Esophagus muscularis mucosa (tissue), 4 donors: ENCODE data around the gene GLYATL1. TPM values are rescaled to one million over a fixed set of nuclear protein-coding genes. Genes with fewer than 3 reads are reported as not detected.

Source experiments
- DNase-seq: peaks from one replicate; pipeline ENCODE4 v3.0.0-alpha.2; 2017; ENCODE audit errors: extremely low spot score
- H3K27ac ChIP-seq, 4 donors: fragments of 200-600 bp; sonication (generic); replicated peaks in 1 of 4; 1 replicate in 3 of 4; 2 replicates in 1 of 4; pipeline ENCODE4 v1.5.1; 2016 to 2019; ENCODE audit warnings: mild to moderate bottlenecking in 1 of 4
- H3K27me3 ChIP-seq, 4 donors: fragments of 200-600 bp; sonication (generic); one replicate each; pipeline versions ENCODE4 v1.5.1 to v1.6.0; 2016 to 2019
- H3K36me3 ChIP-seq, 4 donors: fragments of 200-600 bp; sonication (generic); one replicate each; pipeline ENCODE4 v1.5.1; 2016 to 2019
- H3K4me1 ChIP-seq, 4 donors: fragments of 200-600 bp; sonication (generic); one replicate each; pipeline ENCODE4 v1.5.1; 2016 to 2019
- H3K4me3 ChIP-seq, 4 donors: fragments of 200-600 bp; sonication (generic); 1 replicate in 2 of 4; 2 replicates in 2 of 4; pipeline ENCODE4 v1.5.1; 2016 to 2019; ENCODE audit warnings: mild to moderate bottlenecking in 4 of 4, moderate library complexity in 1 of 4
- H3K9me3 ChIP-seq, 4 donors: fragments of 200-600 bp; sonication (generic); 1 replicate in 3 of 4; 2 replicates in 1 of 4; pipeline ENCODE4 v1.5.1; 2016 to 2019
- EP300 ChIP-seq: sonication (generic); formaldehyde crosslinking; IDR thresholded peaks from one replicate; pipeline ENCODE4 v1.6.1; 2017; ENCODE audit warnings: antibody characterized with exemption
- POLR2A ChIP-seq: fragments of 450-650 bp; IDR thresholded peaks from one replicate; pipeline ENCODE4 v1.6.1; 2017; ENCODE audit warnings: antibody characterized with exemption, moderate library complexity, mild to moderate bottlenecking, low read depth
- POLR2AphosphoS5 ChIP-seq, 2 donors: sonication (generic); formaldehyde crosslinking; IDR thresholded peaks; one replicate each; pipeline ENCODE4 v1.6.1; 2017; ENCODE audit warnings: antibody characterized with exemption in 2 of 2
- WGBS: methylation state at CpG from one replicate; pipeline ENCODE4 v1.1.5; 2018; 5-methylcytosine and 5-hydroxymethylcytosine counted together
- intact Hi-C: fragments of 100-400 bp; cut with DNase I; formaldehyde crosslinking; loops from one replicate; pipeline ENCODE4 v1.15.1; 2023
- total RNA-seq, 4 donors: library from RNA; depleted of rRNA; stranded (reverse); fragments of >200 nt; gene quantifications; one replicate each; pipeline versions ENCODE4 v1.1.0 to v1.2.1, GENCODE V29; 2016
- TF ChIP-seq, protein P1 (sequence below), 3 experiments: fragments of 200-600 bp in 2 of 3; fragments of 450-650 bp in 1 of 3; sonication (generic) in 2 of 3; IDR thresholded peaks; one replicate each; pipeline ENCODE4 v1.5.1; 2017 to 2019; ENCODE audit warnings: antibody characterized with exemption in 3 of 3, mild to moderate bottlenecking in 2 of 3, moderate library complexity in 1 of 3

The GLYATL1 gene
- total RNA-seq, 4 donors from 2014 or later = not detected

DNA sequence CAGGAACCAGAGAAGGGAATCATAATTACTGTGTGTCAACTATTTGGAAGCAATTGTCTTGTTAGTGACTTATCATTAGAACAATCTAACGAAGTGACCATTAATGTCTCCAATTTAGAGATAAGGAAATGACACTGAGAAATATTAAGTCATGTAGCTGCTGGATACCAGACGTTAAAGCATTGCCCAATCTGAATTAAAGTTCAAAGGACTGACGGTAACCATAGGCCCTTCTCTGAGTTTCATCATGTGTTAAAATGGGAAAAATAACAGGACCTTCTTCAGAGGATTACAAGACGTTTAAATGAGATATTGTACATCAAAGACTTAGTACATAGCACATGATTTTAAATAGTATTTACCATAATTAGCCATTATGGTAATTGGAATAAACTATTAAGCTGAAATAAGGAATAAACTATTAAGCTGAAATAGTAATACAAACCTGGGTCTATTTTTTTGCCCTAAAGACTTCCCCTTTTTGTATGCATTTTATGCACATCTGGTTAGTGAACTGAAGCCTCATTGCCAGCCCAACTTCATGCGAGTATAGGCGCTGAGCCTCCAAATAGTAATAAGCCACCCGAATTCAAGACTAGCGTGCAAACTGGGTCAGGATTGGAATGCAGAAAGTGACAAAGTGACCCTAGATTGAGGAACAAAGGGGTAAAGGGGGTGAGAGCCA is 41.0 kb downstream of the GLYATL1 start:
- H3K27me3 ChIP-seq = no peaks in the 10 kb centered on the region
- no peak for TF ChIP-seq POLR2AphosphoS5 (IDR thresholded peaks at IDR 0.05)
- no peak for TF ChIP-seq EP300
- no peak overlapping the region for H3K27ac ChIP-seq
- no peaks in the 10 kb centered on the region for H3K36me3 ChIP-seq
- DNase-seq = no peak
- no peaks in the 10 kb centered on the region for H3K9me3 ChIP-seq
- intact Hi-C loops = no loop called here
- 69% methylated on average over 8 of the region's 8 CpGs for WGBS
- no peak overlapping the region for H3K4me3 ChIP-seq
- H3K4me1 ChIP-seq = no peaks in the 10 kb centered on the region

DNA sequence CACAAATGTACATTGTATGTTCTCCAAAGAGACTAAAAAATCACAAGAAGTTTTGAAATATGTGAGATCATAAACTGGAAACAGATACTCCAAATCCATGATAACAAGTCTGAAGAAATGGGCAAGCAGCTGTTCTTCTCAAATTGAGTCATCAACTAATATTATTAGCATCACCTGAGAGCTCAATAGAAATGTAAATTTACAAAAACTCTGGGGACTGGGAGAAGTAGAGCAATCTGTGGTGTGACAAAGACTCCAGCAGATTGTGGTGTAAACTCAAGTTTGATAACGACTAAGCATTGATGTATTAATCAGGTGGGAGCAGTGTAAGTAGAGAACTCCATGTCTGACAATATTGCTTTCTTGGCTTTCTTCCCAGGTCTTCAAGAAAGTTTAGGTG is 53.2 kb downstream of the GLYATL1 start:
- no peaks in the 10 kb centered on the region for H3K36me3 ChIP-seq
- no peaks in the 10 kb centered on the region for H3K4me1 ChIP-seq
- no peak for DNase-seq
- intact Hi-C loops = no loop called here
- H3K27me3 ChIP-seq = no peaks in the 10 kb centered on the region
- H3K27ac ChIP-seq = no peak overlapping the region
- TF ChIP-seq POLR2A (no peak), POLR2AphosphoS5 (IDR thresholded peaks at IDR 0.05) (no peak)
- no peak overlapping the region for H3K4me3 ChIP-seq
- WGBS = 77% methylated on average over 1 of the region's 1 CpG
- no peaks in the 10 kb centered on the region for H3K9me3 ChIP-seq

DNA sequence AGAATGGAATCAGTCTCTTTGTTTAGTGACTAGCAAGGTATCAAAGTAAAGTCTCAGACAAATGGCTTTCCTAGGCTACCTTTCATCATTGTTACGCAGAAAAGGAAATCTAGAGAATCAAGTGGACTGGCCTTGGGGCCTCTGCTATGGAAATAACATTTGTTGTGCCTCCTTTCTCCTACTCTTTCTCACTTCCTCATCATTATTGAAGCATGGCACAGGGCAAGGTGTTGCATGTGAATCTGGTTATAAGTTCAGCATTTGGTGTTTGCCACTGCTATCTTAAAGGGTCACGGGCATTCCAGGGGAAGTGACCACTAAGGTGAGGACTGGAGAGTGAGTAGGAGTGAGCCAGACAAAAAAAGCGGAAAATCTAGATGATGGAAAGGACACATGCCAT is 54.9 kb downstream of the GLYATL1 start:
- no peak overlapping the region for H3K4me3 ChIP-seq
- 83% methylated on average over 3 of the region's 3 CpGs for WGBS
- H3K4me1 ChIP-seq = no peaks in the 10 kb centered on the region
- no peak overlapping the region for H3K27ac ChIP-seq
- no peaks in the 10 kb centered on the region for H3K36me3 ChIP-seq
- no peak for DNase-seq
- TF ChIP-seq, protein P1, sequence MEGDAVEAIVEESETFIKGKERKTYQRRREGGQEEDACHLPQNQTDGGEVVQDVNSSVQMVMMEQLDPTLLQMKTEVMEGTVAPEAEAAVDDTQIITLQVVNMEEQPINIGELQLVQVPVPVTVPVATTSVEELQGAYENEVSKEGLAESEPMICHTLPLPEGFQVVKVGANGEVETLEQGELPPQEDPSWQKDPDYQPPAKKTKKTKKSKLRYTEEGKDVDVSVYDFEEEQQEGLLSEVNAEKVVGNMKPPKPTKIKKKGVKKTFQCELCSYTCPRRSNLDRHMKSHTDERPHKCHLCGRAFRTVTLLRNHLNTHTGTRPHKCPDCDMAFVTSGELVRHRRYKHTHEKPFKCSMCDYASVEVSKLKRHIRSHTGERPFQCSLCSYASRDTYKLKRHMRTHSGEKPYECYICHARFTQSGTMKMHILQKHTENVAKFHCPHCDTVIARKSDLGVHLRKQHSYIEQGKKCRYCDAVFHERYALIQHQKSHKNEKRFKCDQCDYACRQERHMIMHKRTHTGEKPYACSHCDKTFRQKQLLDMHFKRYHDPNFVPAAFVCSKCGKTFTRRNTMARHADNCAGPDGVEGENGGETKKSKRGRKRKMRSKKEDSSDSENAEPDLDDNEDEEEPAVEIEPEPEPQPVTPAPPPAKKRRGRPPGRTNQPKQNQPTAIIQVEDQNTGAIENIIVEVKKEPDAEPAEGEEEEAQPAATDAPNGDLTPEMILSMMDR (IDR thresholded peaks at IDR 0.05) = no peak
- no peak for TF ChIP-seq POLR2AphosphoS5 (IDR thresholded peaks at IDR 0.05)
- no peak for TF ChIP-seq EP300
- no peak for TF ChIP-seq POLR2A
- no peaks in the 10 kb centered on the region for H3K9me3 ChIP-seq
- no peaks in the 10 kb centered on the region for H3K27me3 ChIP-seq
- intact Hi-C loops = no loop called here

DNA sequence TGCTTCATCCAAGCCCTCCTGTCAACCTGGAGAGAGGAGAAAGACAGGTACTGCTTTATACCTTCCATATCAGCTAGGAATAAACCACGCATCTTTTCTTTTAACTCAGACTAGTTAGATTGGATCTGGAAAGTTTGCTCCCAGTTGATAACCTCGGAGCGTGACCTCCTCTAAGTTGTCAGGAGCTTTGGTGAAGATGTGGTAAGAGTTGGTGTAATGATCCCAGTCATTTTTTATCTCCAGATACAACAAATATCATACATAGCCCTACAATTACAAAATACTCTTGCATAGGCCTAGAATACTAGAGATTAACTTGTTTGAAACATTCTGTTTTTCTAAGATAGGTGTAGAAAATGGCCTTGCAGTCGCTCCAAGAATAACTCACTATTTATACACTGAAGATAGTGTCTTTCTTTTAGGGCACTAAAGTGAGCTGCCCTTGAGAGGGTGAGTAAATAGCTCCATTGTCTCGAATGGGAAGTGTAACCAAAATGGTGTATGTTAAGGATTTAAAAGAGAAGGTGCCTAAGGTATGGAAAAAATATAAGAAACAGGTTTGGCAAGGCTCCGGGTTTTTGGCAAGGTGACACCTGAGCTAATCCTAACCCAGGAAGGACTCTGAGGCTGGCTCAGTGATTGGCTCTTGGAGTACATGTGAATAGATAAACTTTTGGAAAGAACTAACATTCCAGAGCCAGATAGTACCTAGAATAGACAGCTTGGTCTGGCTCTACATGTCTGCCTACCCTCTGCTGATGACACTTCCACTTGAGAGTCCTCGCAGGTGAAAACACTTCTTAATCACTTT is 59.4 kb downstream of the GLYATL1 start:
- no peaks in the 10 kb centered on the region for H3K4me1 ChIP-seq
- H3K36me3 ChIP-seq = no peaks in the 10 kb centered on the region
- no peak overlapping the region for H3K4me3 ChIP-seq
- WGBS = 83% methylated on average over 7 of the region's 7 CpGs
- intact Hi-C loops = no loop called here
- H3K9me3 ChIP-seq = no peaks in the 10 kb centered on the region
- no peaks in the 10 kb centered on the region for H3K27me3 ChIP-seq
- DNase-seq = no peak
- H3K27ac ChIP-seq = no peak overlapping the region
- TF ChIP-seq POLR2A (no peak), EP300 (no peak), POLR2AphosphoS5 (IDR thresholded peaks at IDR 0.05) (no peak)
- TF ChIP-seq, protein P1 (IDR thresholded peaks at IDR 0.05) = no peak

DNA sequence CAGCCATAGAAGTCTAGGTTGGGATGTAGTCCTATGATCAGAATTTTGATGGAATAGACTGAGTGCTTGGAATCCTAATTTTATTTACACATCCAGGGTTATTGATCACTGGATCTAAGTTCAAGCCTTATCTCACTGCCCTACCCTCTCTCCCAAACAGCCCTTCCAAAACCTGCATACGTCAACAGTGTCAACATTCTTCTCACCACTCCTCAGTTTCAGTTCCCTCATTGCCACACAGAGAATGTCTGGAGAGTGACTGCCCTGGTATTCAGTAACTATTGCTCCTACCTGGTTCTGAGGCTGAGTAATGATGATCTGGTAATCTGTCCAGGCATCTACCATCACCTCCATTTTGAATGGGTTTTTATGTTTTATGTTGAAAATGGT is 60.0 kb downstream of the GLYATL1 start:
- Histone ChIP-seq H3K4me1 (no peaks in the 10 kb centered on the region), H3K4me3 (no peak overlapping the region), H3K36me3 (no peaks in the 10 kb centered on the region), H3K27ac (no peak overlapping the region), H3K27me3 (no peaks in the 10 kb centered on the region), H3K9me3 (no peaks in the 10 kb centered on the region)
- no peak for DNase-seq
- 69% methylated on average over 1 of the region's 1 CpG for WGBS
- intact Hi-C loops = no loop called here
- TF ChIP-seq POLR2A (no peak), POLR2AphosphoS5 (IDR thresholded peaks at IDR 0.05) (no peak), EP300 (no peak)
- TF ChIP-seq, protein P1 (IDR thresholded peaks at IDR 0.05) = no peak
